Psoas muscle (tissue), 8 donors: ENCODE results near the gene EXPH5. TPM values are rescaled to one million over a fixed set of nuclear protein-coding genes. Genes with fewer than 3 reads are reported as not detected.

Experiments
- ATAC-seq, 4 donors: fragments of 200-7000 bp; cut with Tn5 transposase; one replicate each; pipeline ENCODE4 v1.9.1; 2020; ENCODE audit warnings: moderate library complexity in 3 of 4, mild to moderate bottlenecking in 2 of 4
- DNase-seq, 2 donors: peaks; one replicate each; pipeline ENCODE4 v3.0.0-alpha.2; 2020
- H3K27ac ChIP-seq: fragments of 200-600 bp; one replicate; pipeline ENCODE4 v1.8.0; 2022
- H3K27me3 ChIP-seq, 3 donors: fragments of 200-600 bp in 1 of 3; one replicate each; pipeline versions ENCODE4 v1.6.1 to v1.8.0; 2013 to 2022; ENCODE audit warnings: low read length in 2 of 3, mild to moderate bottlenecking in 2 of 3, moderate library complexity in 1 of 3; ENCODE audit not compliant: insufficient read depth in 3 of 3
- H3K36me3 ChIP-seq, 2 donors: fragments of 200-600 bp in 1 of 2; one replicate each; pipeline versions ENCODE4 v1.6.1 to v1.8.0; 2013 to 2022; ENCODE audit warnings: low read depth in 1 of 2, mild to moderate bottlenecking in 1 of 2, moderate library complexity in 1 of 2; ENCODE audit not compliant: insufficient read depth in 1 of 2
- H3K4me1 ChIP-seq: fragments of 200-600 bp; one replicate; pipeline ENCODE4 v1.8.0; 2022
- H3K4me3 ChIP-seq: fragments of 200-600 bp; one replicate; pipeline ENCODE4 v1.8.0; 2022; ENCODE audit warnings: mild to moderate bottlenecking
- H3K9me3 ChIP-seq: fragments of 200-600 bp; one replicate; pipeline ENCODE4 v1.8.0; 2022
- CTCF ChIP-seq: fragments of 200-600 bp; IDR thresholded peaks from one replicate; pipeline ENCODE4 v1.8.0; 2022; ENCODE audit warnings: antibody characterized with exemption
- WGBS, 3 donors: extraction: QIAGEN DNeasy Blood & Tissue Kit; methylation state at CpG; one replicate each; pipeline versions ENCODE4 v1.1.6 to v1.1.7; 2013; 5-methylcytosine and 5-hydroxymethylcytosine counted together
- intact Hi-C, 2 donors: fragments of 100-400 bp; cut with DNase I; formaldehyde crosslinking; loops; one replicate each; pipeline versions ENCODE4 v1.11.0 to v1.14.2; 2022
- polyA plus RNA-seq, 3 donors: library from polyadenylated mRNA; stranded (reverse); fragments of 200-250 nt; gene quantifications; one replicate each; pipeline ENCODE4 v1.2.3, GENCODE V29; 2013
- total RNA-seq, 4 donors: library from RNA; stranded (reverse); fragmentation: NEBNext Ultra II Directional in 2 of 4; extraction: Animal tissue kit (Norgen Biotek cat#: 25700) in 2 of 4; gene quantifications; one replicate each; pipeline versions ENCODE4 v1.2.1 to v1.2.4, GENCODE V29; 2021 to 2023
- donor health status: healthy with polysubstance abuse.
- donor health status: DM: no; HTN: no; CAD: no; lungs with moderate emphysema.
- donor health status: Bipolar disorder and iron deficiency.
- donor health status: healthy.
- donor health status: DM: yes; HTN: yes; CAD: no.
- donor health status: DM: no; HTN: no; CAD: no.
- donor health status: DM: no; HTN: no; CAD: no.
- donor health status: DM: yes; HTN: yes; CAD: no.

Gene EXPH5
- total and polyA plus RNA-seq, 7 donors, result 0.01 to 0.58 (median 0.15) TPM

DNA sequence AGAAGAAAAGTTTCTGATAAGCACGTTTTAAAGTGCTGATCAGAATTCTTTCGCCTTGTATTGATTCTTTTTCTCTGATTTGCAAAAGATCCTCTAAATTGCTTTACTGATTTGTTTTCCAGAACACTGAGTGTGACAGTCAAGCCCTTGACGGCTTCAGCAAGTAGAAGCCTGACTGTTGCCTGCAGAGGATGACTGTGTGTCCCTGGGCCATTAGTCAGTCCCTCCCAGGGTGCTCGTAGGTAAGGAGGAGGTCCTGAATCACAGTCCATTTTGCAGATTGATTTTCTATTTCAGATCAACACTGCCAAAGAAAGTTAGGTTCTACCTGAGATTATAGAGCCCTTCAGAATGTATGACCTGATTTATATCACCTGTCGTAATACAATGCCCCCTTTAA, 56.8 kb downstream of the EXPH5 start:
- Histone ChIP-seq H3K36me3 (no peaks in the 10 kb centered on the region), H3K9me3 (no peaks in the 10 kb centered on the region), H3K4me1 (no peaks in the 10 kb centered on the region), H3K27ac (no peak overlapping the region), H3K4me3 (no peak overlapping the region), H3K27me3 (no peaks in the 10 kb centered on the region)
- ATAC-seq, result no peak
- DNase-seq, result no peak
- WGBS, 3 donors, result 78 to 85% (median 81%) methylated on average over 5 of the region's 5 CpGs
- TF ChIP-seq CTCF, result no peak
- intact Hi-C loops, result no loop called here

DNA sequence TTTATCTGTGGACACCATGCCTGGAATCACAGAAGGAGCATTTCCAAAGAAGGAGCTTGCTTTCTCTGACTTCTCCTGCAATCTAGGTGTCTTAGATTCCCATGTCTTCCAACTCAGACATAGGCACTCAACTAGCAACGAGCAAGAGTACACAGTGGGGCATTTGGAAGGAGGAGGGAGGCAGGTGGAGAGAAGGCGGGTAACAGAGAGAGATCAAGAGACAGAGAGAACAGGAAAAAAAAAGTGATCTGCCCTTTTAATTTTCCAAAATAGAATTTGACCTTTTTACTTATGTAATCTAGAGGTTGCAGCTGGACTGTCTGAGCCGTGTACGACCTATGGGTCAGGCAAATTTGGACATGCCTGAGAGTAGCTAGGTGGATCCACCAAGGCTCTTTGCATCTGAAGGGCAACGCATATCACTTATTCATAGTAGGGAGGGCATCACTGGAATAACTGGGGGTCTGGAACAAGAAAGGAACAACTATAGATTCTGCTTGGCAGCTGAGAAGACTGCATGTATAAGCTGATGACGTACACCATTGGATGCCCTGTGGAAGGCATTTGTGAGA, 58.1 kb downstream of the EXPH5 start:
- intact Hi-C loops, result no loop called here
- no peak for ATAC-seq
- no peaks in the 10 kb centered on the region for H3K36me3 ChIP-seq
- no peak overlapping the region for H3K27ac ChIP-seq
- no peaks in the 10 kb centered on the region for H3K4me1 ChIP-seq
- no peaks in the 10 kb centered on the region for H3K9me3 ChIP-seq
- WGBS, 3 donors, result 70 to 78% (median 75%) methylated on average over 6 of the region's 6 CpGs
- no peaks in the 10 kb centered on the region for H3K27me3 ChIP-seq
- H3K4me3 ChIP-seq, result no peak overlapping the region
- TF ChIP-seq CTCF, result no peak
- no peak for DNase-seq

DNA sequence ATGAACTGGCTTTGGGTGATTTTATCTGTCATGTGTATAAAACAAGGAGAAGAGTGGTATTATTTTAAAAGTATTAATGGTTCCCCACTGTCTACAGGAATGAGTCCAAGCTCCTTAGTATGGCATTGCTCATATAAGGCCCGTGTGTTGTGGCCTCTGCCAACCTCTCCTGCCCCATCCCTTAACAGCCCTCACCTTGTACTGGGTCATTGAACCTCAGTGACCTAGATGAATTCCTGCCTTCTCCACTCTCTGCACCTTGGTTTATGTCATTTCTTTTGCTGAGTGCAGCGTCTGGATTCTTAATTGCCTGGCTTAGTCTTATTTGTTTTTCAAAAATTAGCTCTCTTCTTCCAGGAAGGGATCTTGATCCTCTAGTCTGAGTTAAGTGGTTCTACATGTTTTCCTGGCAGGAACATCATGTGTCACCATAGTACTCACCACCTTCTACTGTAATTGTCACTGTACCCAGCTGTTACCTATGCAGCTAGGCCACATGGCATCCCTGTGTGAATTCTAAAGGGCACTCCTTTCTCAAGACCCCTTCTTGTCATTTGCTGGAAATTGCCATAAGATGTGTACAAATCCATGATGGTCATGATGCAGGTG, 59.2 kb downstream of the EXPH5 start:
- TF ChIP-seq CTCF, result no peak
- 45 to 77% (median 68%) methylated on average over 2 of the region's 2 CpGs for WGBS, 3 donors
- DNase-seq, result no peak

GRCh38 chr11:108530426-108530825, 63.1 kb downstream of the EXPH5 start:
- H3K36me3 ChIP-seq, result no peaks in the 10 kb centered on the region
- no peak overlapping the region for H3K4me3 ChIP-seq
- H3K27me3 ChIP-seq, result no peaks in the 10 kb centered on the region
- TF ChIP-seq CTCF, result no peak
- H3K9me3 ChIP-seq, result no peaks in the 10 kb centered on the region
- H3K4me1 ChIP-seq, result no peaks in the 10 kb centered on the region
- intact Hi-C loops, result no loop called here
- no peak for ATAC-seq
- H3K27ac ChIP-seq, result no peak overlapping the region
- 88 to 94% (median 91%) methylated on average over 5 of the region's 5 CpGs for WGBS, 3 donors
- DNase-seq, result no peak

More for the DNA sequence above, 59.2 kb downstream of the EXPH5 start:
- no peak overlapping the region for H3K27ac ChIP-seq
- no peak overlapping the region for H3K4me3 ChIP-seq
- no peaks in the 10 kb centered on the region for H3K27me3 ChIP-seq
- no peak for ATAC-seq
- no peaks in the 10 kb centered on the region for H3K9me3 ChIP-seq
- H3K36me3 ChIP-seq, result no peaks in the 10 kb centered on the region
- intact Hi-C loops, result no loop called here
- H3K4me1 ChIP-seq, result no peaks in the 10 kb centered on the region

DNA sequence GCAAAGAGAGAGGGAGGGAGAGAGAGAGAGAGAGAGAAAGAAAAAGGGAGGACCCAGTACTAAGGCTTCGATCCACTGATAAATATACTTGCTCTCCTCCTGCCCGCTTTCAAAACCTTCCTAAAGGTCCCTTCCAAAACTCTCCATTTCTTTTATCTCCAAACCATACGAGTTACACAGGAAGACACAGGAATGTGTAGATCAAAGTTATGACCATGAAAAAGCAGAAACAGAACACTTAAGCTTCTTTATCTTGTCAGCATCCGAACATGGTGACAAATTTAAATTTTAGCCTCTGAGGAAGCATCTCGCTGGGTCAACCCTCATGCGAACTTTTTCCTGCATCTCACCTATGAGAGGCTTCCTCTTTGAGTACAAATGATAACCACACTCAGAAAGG, 66.2 kb downstream of the EXPH5 start:
- 80 to 84% (median 83%) methylated on average over 6 of the region's 6 CpGs for WGBS, 3 donors
- no peak overlapping the region for H3K4me3 ChIP-seq
- no peak for DNase-seq
- no peaks in the 10 kb centered on the region for H3K4me1 ChIP-seq
- no peak for ATAC-seq
- no peaks in the 10 kb centered on the region for H3K27me3 ChIP-seq
- no peaks in the 10 kb centered on the region for H3K36me3 ChIP-seq
- no peaks in the 10 kb centered on the region for H3K9me3 ChIP-seq
- TF ChIP-seq CTCF, result no peak
- intact Hi-C loops, result no loop called here
- H3K27ac ChIP-seq, result no peak overlapping the region
